ENCODE measurements around the gene MON2.

GRCh38 chr12:62618319-62618718, 151.7 kb downstream of the MON2 start:
- no peak for TF ChIP-seq CTCF (IDR thresholded peaks at IDR 0.05)
- TF ChIP-seq POLR2AphosphoS5 (IDR thresholded peaks at IDR 0.05), result no peak
- TF ChIP-seq POLR2A (IDR thresholded peaks at IDR 0.05), result no peak
- TF ChIP-seq EP300 (IDR thresholded peaks at IDR 0.05), result no peak
